Measurements from ENCODE around the gene PAQR6.
"Not testable (repeated sequence)": the region's sequence is repeated elsewhere in the genome, so short reads cannot be mapped to it uniquely, and the experiment has no call there.

PAQR6 gene

DNA sequence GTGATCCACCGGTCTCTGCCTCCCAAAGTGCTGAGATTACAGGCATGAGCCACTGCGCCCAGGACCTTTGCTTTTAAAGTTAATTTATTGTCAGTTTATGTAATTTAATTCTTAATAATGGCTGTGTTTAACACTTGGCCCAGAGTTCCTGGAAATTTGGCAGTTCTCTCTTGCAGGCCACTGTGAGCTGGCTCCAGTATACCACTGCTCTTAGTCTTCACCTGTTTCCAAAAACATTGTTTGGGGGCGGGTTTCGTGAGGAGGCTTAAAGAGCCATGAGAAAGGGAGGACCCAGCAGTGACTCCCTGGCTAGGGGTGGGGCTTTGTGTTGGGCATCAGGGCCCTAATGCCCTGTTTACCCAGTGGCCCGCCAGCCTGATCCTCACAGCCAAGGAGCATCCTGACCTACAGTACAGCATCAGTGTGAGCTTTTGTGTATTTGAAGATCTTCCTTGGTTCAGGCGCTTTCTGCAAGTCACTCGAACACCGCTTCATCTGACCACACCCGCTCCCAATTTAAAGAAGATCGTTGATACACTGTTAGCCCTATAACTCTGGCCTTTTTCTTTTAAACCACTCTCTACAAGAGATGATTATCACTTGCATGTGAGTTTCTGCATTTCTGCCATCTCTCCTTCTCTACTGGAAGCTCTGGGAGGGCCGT, 17.9 kb downstream of the PAQR6 start:
- no peak for DNase-seq

DNA sequence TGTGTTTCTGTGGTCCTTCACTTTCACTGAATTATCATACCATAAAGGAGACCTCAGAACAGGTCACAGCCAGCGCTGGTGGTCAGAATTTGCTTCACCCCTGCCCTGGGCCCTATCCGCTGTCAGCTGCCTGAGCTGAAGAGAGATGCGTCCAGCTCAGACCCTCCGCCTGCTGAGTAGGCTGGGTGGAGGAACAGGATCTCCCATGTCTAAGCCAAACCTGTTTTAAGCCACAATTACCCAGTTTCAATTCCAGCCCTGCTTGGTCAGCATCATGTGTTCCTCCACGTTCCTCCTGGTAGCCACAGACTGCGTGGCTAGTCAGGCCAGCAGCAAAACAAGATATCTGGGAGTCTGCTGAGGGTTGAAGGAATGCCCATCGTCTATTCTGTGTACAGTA, 19.4 kb downstream of the PAQR6 start:
- no peak for DNase-seq

- DNase-seq, result no peak
Observed at GRCh38 chr1:156226782-156227181, 21.1 kb downstream of the PAQR6 start.

DNA sequence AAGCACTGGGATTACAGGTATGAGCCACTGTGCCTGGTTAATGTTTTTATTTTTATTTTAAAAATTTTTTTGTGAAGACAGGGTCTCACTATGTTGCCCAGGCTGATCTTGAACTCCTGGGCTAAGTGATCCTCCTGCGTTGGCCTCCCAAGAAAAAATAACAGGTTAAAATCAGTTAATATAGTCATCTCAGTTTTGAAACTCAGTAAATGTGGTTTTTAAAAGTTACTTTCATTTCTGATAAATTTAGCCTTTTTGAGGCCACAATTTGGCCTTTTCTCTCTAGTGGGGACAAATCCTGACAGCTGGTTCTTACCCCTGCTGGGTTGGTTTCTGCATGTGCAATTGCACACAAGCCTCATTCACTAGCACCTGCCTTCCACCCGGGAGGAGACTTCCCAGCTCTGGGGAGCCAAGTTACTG, 21.7 kb downstream of the PAQR6 start:
- DNase-seq, result no peak

- no peak for DNase-seq
Observed at GRCh38 chr1:156225677-156226014, 22.2 kb downstream of the PAQR6 start.

GRCh38 chr1:156221986-156222692, 25.7 kb downstream of the PAQR6 start:
- DNase-seq, result no peak

- no peak for DNase-seq
Observed at GRCh38 chr1:156220226-156220625, 27.6 kb downstream of the PAQR6 start.

DNA sequence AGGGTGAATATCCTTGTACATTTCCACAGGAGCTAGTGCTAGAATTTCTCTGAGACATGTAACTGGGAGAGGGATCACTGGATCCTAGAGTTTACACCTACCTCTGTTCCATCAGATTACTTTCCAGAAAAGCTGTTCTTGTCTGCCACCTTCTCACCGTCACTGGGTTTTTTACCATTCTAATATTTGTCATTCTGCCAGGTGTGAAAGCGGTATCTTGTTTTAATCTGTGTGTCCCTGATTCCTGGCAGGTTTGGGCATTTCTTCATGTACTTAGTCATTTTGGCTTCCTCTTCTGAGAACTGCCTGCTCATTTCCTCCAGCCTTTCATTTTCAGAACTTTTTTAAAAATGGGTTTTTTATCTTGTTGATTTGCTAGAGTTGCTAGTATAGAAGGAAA, 30.0 kb downstream of the PAQR6 start:
- DNase-seq, result no peak

DNA sequence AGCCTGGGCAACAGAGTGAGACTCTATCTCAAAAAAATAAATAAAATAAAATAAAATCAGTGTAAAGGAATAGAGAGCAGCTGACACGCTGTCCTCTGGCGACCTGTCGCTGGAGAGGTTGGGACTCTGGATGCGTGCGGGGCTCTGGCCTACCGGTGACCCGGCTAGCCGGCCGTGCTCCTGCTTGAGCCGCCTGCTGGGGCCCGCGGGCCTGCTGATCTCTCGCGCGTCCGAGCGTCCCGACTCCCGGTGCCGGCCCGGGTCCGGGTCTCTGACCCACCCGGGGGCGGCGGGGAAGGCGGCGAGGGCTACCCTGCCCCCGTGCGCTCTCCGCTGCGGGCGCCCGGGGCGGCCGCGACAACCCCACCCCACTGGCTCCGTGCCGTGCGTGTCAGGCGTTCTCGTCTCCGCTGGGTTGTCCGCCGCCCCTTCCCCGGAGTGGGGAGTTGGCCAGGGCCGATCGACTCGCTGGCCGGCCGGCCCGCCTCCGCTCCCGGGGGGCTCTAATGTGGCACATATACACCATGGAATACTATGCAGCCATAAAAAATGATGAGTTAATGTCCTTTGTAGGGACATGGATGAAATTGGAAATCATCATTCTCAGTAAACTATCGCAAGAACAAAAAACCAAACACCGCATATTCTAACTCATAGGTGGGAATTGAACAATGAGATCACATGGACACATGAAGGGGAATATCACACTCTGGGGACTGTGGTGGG, 31.3 kb downstream of the PAQR6 start:
- DNase-seq, result not testable (repeated sequence)

- no peak for DNase-seq
Observed at GRCh38 chr1:156214024-156214748, 33.7 kb downstream of the PAQR6 start.

DNA sequence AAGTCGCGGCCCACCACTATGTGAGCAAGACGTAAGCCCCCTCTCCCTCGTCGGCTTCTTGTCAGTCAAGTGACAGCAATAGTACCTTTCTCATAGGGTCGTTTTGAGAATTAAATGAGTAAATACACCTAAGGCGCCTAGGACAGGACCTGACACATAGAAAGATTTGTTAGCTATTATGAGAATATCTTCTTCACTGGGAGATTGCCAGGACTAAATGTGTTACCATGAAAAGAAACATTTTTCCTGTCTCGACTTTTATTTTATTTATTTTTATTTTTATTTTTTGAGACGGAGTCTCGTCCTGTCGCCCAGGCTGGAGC, 34.3 kb downstream of the PAQR6 start:
- DNase-seq, result no peak

DNA sequence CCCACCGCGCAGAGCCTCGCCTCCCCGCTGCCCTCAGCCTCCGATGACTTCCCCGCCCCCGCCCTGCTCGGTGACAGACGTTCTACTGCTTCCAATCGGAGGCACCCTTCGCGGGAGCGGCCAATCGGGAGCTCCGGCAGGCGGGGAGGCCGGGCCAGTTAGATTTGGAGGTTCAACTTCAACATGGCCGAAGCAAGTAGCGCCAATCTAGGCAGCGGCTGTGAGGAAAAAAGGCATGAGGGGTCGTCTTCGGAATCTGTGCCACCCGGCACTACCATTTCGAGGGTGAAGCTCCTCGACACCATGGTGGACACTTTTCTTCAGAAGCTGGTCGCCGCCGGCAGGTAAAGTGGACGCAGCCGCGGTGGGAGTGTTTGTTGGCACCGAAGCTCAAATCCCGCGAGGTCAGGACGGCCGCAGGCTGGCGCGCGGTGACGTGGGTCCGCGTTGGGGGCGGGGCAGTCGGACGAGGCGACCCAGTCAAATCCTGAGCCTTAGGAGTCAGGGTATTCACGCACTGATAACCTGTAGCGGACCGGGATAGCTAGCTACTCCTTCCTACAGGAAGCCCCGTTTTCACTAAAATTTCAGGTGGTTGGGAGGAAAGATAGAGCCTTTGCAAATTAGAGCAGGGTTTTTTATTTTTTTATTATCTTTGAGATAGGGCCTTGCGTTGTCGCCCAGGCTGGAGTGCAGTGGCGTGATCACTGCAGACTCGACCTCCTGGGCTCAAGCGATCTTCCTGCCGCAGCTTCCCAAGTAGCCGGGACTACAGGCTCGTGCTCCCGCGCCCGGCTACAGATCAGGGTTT, 34.8 kb downstream of the PAQR6 start, which contains the start of gene PMF1:
TSS of gene PMF1 (plus strand) at position 175 of the 811 bp plus-strand sequence. CDS start at position 184, 9 bp downstream.
- DNase-seq, result peak; percentile 99

DNA sequence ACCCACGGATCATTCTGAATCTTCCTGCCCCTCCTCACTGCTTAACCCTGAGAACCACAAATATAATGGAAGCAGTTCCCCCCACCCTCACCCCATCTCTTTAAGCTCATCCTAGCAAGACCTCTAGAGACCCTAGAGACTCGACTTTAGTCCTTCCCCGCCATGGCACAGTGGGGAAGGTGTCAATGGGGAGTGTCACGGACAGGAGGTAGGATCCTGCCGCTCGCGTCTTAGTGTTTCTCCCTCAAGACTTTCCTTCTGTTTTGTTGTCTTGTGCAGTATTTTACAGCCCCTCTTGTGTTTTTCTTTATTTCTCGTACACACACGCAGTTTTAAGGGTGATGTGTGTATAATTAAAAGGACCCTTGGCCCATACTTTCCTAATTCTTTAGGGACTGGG, 35.7 kb downstream of the PAQR6 start:
- no peak for DNase-seq

GRCh38 chr1:156211243-156211642, 36.6 kb downstream of the PAQR6 start:
- no peak for DNase-seq

GRCh38 chr1:156204686-156205085, 43.2 kb downstream of the PAQR6 start:
- DNase-seq, result no peak

GRCh38 chr1:156203331-156203730, 44.5 kb downstream of the PAQR6 start:
- no peak for DNase-seq

GRCh38 chr1:156200044-156200443, 47.8 kb downstream of the PAQR6 start:
- no peak for DNase-seq

DNA sequence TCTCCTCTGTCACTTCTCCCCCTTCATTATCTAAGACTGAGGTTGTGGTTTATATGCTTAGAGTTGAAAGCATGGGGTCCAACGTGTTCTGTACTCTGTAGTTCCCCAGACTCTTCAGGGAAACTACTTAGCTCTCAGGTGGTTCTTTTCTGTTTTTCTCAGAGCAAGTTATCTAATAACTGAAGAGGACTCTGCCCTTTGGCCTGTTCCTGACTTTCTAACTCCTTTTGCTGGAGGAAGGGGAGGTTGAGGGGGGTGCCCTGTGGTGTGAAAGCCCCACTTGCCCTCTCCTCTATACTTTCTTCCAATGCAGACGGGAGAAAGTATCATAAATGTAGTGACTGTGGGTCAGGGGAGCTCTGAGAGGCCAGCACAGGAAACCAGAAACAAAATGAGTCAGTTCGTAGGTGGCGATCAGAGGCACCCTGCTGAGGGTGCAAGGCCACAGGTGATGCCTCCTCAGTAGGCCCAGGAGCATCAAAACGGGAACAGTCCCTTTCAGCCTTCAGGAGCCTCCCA, 49.0 kb downstream of the PAQR6 start:
- DNase-seq, result no peak

DNA sequence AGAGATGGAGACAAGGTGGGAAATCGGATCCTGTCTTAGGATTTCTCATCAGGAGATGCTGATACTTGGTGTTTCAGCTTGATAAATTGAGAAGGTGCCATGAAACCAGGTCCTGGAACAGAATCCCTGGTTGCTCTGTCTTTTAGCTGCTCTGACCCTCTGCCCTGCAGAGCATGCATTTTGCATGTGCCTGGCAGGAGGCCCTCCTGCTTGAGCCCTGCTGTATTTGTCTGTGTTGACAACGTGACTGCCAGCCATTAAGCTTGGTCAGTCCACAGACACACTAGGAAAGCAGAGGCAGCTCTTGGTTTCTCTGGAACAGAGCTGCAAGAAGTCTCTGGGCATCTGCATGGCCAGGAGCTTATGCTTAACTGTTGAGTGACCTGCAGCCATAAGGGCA, 51.4 kb downstream of the PAQR6 start:
- DNase-seq, result no peak

GRCh38 chr1:156195853-156196252, 52.0 kb downstream of the PAQR6 start:
- no peak for DNase-seq

GRCh38 chr1:156194300-156194652, 53.6 kb downstream of the PAQR6 start:
- DNase-seq, result no peak

DNA sequence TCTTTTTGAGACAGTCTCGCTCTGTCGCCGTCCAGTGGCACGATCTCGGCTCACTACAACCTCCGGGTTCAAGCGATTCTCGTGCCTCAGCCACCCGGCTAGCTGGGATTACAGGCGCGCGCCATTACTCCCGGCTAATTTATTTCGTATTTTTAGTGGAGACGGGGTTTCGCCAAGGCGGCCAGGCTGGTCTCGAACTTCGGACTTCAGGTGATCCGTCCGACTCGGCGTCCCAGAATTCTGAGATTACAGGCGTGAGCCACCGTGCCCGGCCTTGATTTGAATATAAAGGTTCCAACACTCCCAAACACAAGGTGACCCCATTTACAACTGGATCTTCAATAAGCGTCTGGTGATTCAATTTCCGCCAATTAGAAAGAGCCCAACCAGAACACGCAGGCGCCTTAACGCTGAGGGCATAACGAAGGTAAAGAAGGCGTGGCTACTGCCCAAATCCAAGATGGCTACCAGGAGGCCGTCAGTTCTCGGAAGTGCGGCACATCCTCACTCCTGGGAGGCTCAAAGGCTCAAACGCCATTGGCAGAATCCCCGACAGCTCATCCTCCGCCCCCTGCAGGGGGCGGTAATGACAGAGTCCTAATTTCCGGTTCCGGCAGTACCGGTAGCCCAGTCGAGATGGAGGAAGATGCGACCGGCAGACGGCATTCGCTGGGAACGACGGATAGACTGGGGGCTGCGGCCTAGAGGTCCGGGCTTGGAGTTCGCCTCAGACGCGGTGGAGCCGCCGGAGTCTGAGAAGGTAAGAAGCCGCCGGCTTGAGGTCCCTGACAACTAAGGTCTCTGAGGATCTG, 54.2 kb downstream of the PAQR6 start, which contains the start of gene SLC25A44:
TSS of gene SLC25A44 (plus strand) at position 617 of the 812 bp plus-strand sequence. CDS start 5,744 bp downstream, outside the sequence.
- DNase-seq, result peak; percentile 100

All from NCI-H526 treated with DMSO at 0.1 percent for 48 hours (cell line).